CD8-positive, alpha-beta memory T cell (primary cell): Measurements from ENCODE around the gene UBQLN4. TPM values are rescaled to one million over a fixed set of nuclear protein-coding genes. Genes with fewer than 3 reads are reported as not detected.
A peak's percentile ranks its signal among the peaks of the same experiment; 100 is the strongest.

ENCODE experiments used
- CTCF ChIA-PET: fragments of 350-600 bp; sonication (Branson Sonifier 250); formaldehyde crosslinking; loops from one replicate; lab custom pipeline; 2021; ENCODE audit warnings: antibody characterized with exemption; lab: Charles Lee
- POLR2A ChIA-PET: fragments of 350-600 bp; sonication (Branson Sonifier 250); formaldehyde crosslinking; loops from one replicate; lab custom pipeline; 2021; ENCODE audit warnings: antibody characterized with exemption; lab: Charles Lee
- DNase-seq, 5 donors: peaks; one replicate each; pipeline versions ENCODE4 v3.0.0 to v3.0.0-alpha.2; 2020 to 2022; ENCODE audit warnings: mixed read lengths in 1 of 5
- H3K27ac ChIP-seq: one replicate; pipeline ENCODE4 v1.7.0; 2013; ENCODE audit warnings: low read depth, mild to moderate bottlenecking, low read length, moderate library complexity
- H3K27me3 ChIP-seq: 2 replicates; pipeline ENCODE4 v1.7.0; 2013; ENCODE audit warnings: low read length, mild to moderate bottlenecking; ENCODE audit not compliant: insufficient read depth, poor library complexity, severe bottlenecking
- H3K36me3 ChIP-seq: 2 replicates; pipeline ENCODE4 v1.7.0; 2013; ENCODE audit warnings: mild to moderate bottlenecking, low read length, moderate library complexity; ENCODE audit not compliant: insufficient read depth
- H3K4me1 ChIP-seq: 2 replicates; pipeline ENCODE4 v1.7.0; 2013; ENCODE audit warnings: mild to moderate bottlenecking, low read length, moderate library complexity; ENCODE audit not compliant: insufficient read depth
- H3K4me3 ChIP-seq: 2 replicates; pipeline ENCODE4 v1.7.0; 2013; ENCODE audit warnings: mild to moderate bottlenecking, low read length
- H3K9me3 ChIP-seq: 2 replicates; pipeline ENCODE4 v1.7.0; 2013; ENCODE audit warnings: mild to moderate bottlenecking, low read length
- H3K27ac Mint-ChIP-seq, 8 donors: one replicate each; pipeline ENCODE4 v1.8.0; 2020 to 2021; ENCODE audit warnings: mixed read lengths in 8 of 8, mild to moderate bottlenecking in 6 of 8, inconsistent platforms in 3 of 8, moderate library complexity in 3 of 8
- H3K27me3 Mint-ChIP-seq, 2 donors: one replicate each; pipeline ENCODE4 v1.8.0; 2020 to 2021; ENCODE audit warnings: mixed read lengths in 2 of 2, mild to moderate bottlenecking in 1 of 2, moderate library complexity in 1 of 2
- H3K36me3 Mint-ChIP-seq, 3 donors: one replicate each; pipeline ENCODE4 v1.8.0; 2020 to 2021; ENCODE audit warnings: mixed read lengths in 3 of 3, inconsistent platforms in 1 of 3, mild to moderate bottlenecking in 1 of 3
- H3K4me1 Mint-ChIP-seq, 3 donors: one replicate each; pipeline ENCODE4 v1.8.0; 2020 to 2021; ENCODE audit warnings: mixed read lengths in 3 of 3, inconsistent platforms in 1 of 3, mild to moderate bottlenecking in 1 of 3
- H3K4me3 Mint-ChIP-seq, 7 donors: one replicate each; pipeline ENCODE4 v1.8.0; 2020 to 2021; ENCODE audit warnings: mixed read lengths in 7 of 7, mild to moderate bottlenecking in 6 of 7, moderate library complexity in 4 of 7, inconsistent platforms in 2 of 7
- H3K9me3 Mint-ChIP-seq, 5 donors: one replicate each; pipeline ENCODE4 v1.8.0; 2020 to 2022; ENCODE audit warnings: mixed read lengths in 5 of 5, mild to moderate bottlenecking in 3 of 5, moderate library complexity in 2 of 5, inconsistent platforms in 1 of 5
- polyA plus RNA-seq: library from polyadenylated mRNA; unstranded; fragments of 300-500 nt; fragmentation: Illumina TruSeq; gene quantifications from one replicate; pipeline ENCODE4 v1.2.3, GENCODE V29; 2021
- total RNA-seq, 2 experiments: library from RNA; stranded (reverse); gene quantifications; one replicate each; pipeline ENCODE4 v1.2.3, GENCODE V29; 2021

Gene UBQLN4
- total and polyA plus RNA-seq, 3 experiments from 2014 or later, result 15.6 to 61.9 (median 59.4) TPM

- H3K27ac Mint-ChIP-seq, result no peak overlapping the region
- H3K27me3 Mint-ChIP-seq, result peaks cover 10 to 24% of the 10 kb centered on the region in 2 donors
- H3K36me3 Mint-ChIP-seq, result no peaks in the 10 kb centered on the region
- H3K4me3 Mint-ChIP-seq, result no peak overlapping the region
- H3K4me1 Mint-ChIP-seq, result peaks cover 0 to 5% (median 3%) of the 10 kb centered on the region in 3 donors
- no peaks in the 10 kb centered on the region for H3K9me3 Mint-ChIP-seq
- H3K4me3 ChIP-seq, result no peak overlapping the region
- H3K27me3 ChIP-seq, result peaks cover 3% of the 10 kb centered on the region
- no peak overlapping the region for H3K27ac ChIP-seq
- peaks cover 4% of the 10 kb centered on the region for H3K4me1 ChIP-seq
- ChIA-PET CTCF (interaction anchor here (1.5 to 22.4 kb wide), 4 partner anchors 34 to 136 kb away, joined by 5 to 702 read pairs (median 47); partner anchors contain the start of genes LMNA and PMF1), POLR2A (no interaction called here)
- no peak for DNase-seq
- no peaks in the 10 kb centered on the region for H3K9me3 ChIP-seq
- no peaks in the 10 kb centered on the region for H3K36me3 ChIP-seq
Measured at GRCh38 chr1:156089704-156090103, 36.1 kb upstream of the UBQLN4 start.

DNA sequence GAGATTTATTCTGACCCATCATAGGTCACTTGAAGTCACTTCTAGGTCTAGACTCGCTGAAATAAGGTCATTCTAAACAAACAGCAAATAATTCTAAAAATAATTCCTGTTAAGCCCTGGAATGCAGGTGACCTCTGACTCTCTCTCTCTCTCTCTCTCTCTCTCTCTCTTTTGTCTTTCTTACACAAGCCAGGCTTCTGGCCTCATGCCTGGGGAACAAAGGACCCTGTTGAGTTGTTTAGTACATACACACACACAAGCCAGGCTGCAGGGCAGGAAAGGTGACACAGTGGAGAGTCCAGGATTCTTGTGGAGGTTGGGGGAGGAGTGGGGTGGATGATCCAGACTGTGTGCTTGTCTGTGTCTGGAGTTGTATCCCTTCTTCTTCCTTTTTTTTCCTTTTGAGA is 32.7 kb upstream of the UBQLN4 start:
- peaks cover 10% of the 10 kb centered on the region for H3K4me1 ChIP-seq
- Mint-ChIP-seq H3K36me3 (no peaks in the 10 kb centered on the region), H3K27me3 (peaks cover 22 to 40% of the 10 kb centered on the region in 2 donors), H3K4me3 (peak overlapping the region in 2 of 7 donors; percentile 20 to 25), H3K9me3 (no peaks in the 10 kb centered on the region), H3K4me1 (peaks cover 6 to 19% (median 10%) of the 10 kb centered on the region in 3 donors), H3K27ac (no peak overlapping the region)
- POLR2A ChIA-PET, result no interaction called here
- peaks cover 19% of the 10 kb centered on the region for H3K27me3 ChIP-seq
- DNase-seq, result no peak
- H3K9me3 ChIP-seq, result no peaks in the 10 kb centered on the region
- CTCF ChIA-PET, result interaction anchor here (2.2 kb wide), 1 partner anchor 44 kb away, joined by 7 read pairs; no protein-coding TSS in a partner anchor
- no peaks in the 10 kb centered on the region for H3K36me3 ChIP-seq
- H3K27ac ChIP-seq, result no peak overlapping the region
- no peak overlapping the region for H3K4me3 ChIP-seq

DNA sequence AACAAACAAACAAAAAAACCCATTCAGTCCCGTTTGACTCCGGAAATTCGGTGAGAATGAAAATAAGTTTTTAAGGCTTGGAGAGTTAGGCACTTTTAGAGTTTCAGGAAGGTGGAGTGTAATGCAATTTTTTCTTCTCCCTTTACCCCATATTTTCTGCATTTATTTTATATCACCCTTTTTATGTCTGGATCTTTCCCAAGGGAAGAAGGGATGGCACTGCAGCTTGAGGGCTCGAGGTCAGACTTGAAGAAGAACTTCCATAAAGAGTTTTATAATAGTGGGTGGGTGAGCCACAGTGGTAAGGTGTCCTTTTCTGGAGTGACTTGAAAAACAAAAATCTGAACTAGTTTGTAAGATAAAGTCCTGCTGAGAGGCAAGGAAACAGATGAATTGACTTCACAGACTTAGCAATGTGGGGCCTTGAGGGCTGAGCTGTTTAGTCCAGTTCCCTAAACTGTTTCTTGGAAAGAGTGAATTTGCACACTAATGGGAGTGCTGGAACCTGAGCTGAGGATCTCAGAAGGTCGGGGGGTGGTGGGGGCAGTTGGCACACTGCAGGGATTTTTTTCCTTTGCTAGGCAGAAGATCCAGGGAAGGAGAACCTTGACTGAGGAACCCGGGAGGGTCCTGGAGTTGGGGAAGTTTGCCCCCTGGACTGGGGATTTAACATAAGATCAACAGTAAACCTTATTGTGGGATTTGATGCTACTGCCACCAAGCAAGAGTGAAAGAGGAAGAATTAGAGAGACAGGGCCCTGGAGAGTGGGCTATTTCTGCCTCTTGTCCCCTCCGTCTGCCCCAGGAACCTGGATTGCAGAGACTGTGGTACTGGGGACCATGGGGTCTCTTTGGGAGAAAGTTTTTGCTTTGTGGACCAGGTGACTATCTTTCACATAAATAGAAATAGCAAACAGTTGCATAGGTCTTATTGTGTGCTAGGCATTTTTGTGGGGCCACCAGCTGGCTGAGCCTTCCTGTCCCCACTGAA is 30.5 kb upstream of the UBQLN4 start:
- Mint-ChIP-seq H3K27ac (peak overlapping the region in 1 of 8 donors; percentile 24), H3K4me1 (peaks cover 6 to 16% (median 8%) of the 10 kb centered on the region in 3 donors), H3K36me3 (no peaks in the 10 kb centered on the region), H3K9me3 (no peaks in the 10 kb centered on the region), H3K4me3 (peak overlapping the region in 6 of 7 donors; percentile 65 to 82 (median 78)), H3K27me3 (peaks cover 21 to 35% of the 10 kb centered on the region in 2 donors)
- ChIA-PET POLR2A (interaction anchor here (0.6 kb wide), 1 partner anchor 10 kb away, joined by 3 read pairs; no protein-coding TSS in a partner anchor), CTCF (interaction anchor here (0.7 to 2.1 kb wide), 6 partner anchors 8 to 142 kb away, joined by 3 to 10 read pairs (median 5); no protein-coding TSS in a partner anchor)
- Histone ChIP-seq H3K27ac (no peak overlapping the region), H3K36me3 (no peaks in the 10 kb centered on the region), H3K4me1 (peaks cover 6% of the 10 kb centered on the region), H3K27me3 (peaks cover 19% of the 10 kb centered on the region), H3K9me3 (no peaks in the 10 kb centered on the region), H3K4me3 (no peak overlapping the region)
- no peak for DNase-seq

DNA sequence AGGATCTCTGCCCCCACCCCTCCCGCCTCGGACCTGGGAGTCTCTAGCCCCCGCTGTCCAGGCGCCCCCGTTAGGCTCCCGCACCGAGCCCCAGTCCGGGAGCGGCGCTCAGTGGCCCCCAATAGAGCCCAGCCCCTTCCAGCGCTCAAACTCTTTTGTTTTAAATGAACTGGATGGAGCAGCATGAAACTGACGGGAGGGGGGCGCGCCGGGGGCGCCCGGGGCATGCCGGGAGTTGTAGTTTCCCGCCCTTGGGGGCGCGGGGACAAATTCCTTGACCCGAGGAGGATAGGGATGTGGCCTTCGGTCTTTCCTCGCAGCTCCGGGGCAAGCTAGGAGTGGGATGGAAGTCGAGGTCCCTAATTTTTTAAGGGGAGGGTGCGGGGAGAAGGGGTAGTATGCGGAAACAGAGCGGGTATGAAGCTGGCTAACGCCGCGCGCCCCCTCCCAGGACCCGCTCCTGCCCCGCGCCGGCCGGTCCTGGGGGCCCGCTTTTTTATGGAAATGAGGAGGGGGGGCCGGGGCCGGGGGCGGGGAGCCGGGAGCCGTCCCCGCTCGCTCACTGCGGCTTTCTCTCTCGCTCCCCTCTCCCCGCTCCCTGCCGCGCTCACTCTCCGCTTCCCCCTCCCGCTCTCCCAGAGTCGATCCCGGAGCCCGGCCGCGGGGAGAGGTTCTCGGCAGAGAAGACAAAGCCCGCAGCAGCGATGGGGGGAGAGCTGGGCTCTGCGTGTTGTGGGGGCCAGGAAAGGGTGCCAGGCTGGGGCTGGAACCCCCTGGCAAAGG is 28.9 kb upstream of the UBQLN4 start, which contains the start of gene MEX3A:
TSS of gene MEX3A (minus strand) at position 157 of the 783 bp plus-strand sequence. CDS start 467 bp downstream, outside the sequence.
- CTCF ChIA-PET, result interaction anchor here (0.6 to 2.1 kb wide), 6 partner anchors 9 to 143 kb away, joined by 3 to 10 read pairs (median 5); no protein-coding TSS in a partner anchor
- Mint-ChIP-seq H3K9me3 (no peaks in the 10 kb centered on the region), H3K27ac (peak within 1 kb of the TSS in 5 of 8 donors; percentile 29 to 86 (median 82)), H3K4me3 (peak within 1 kb of the TSS; percentile 78 to 95 (median 85)), H3K36me3 (no peaks in the 10 kb centered on the region), H3K27me3 (peaks cover 19 to 40% of the 10 kb centered on the region in 2 donors), H3K4me1 (peaks cover 6 to 16% (median 8%) of the 10 kb centered on the region in 3 donors)
- Histone ChIP-seq H3K4me3 (peak within 1 kb of the TSS; percentile 75), H3K9me3 (no peaks in the 10 kb centered on the region), H3K27me3 (peaks cover 19% of the 10 kb centered on the region), H3K27ac (peak within 1 kb of the TSS; percentile 24), H3K36me3 (no peaks in the 10 kb centered on the region), H3K4me1 (peaks cover 6% of the 10 kb centered on the region)
- POLR2A ChIA-PET, result interaction anchor here (0.8 kb wide), 1 partner anchor 131 kb away, joined by 3 read pairs; the partner anchor contains the start of gene PMF1
- DNase-seq, result peak; percentile 46 to 73 (median 56)

DNA sequence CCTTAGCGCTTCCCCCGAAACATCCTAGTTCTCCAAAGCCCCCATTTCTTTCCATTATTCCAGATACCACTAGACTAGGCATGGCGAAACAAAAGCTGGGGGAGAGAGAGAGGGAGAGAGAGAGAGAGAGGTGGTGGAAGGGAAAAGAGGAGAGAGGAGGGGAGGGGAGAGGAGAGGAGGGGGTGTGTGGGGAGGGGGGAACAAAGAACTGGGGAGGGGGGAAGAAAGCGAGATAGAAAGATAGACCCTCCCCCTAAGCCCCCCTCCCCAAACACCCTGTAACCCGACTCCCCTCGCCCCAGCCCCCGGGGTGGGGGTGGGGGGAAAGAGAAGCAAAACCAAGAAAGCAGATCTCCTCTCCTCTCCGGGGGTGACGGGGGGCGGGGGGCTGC is 28.3 kb upstream of the UBQLN4 start:
- peak overlapping the region; percentile 75 for H3K4me3 ChIP-seq
- no peaks in the 10 kb centered on the region for H3K9me3 ChIP-seq
- peaks cover 6 to 16% (median 8%) of the 10 kb centered on the region in 3 donors for H3K4me1 Mint-ChIP-seq
- H3K27ac Mint-ChIP-seq, result peak overlapping the region in 2 of 8 donors; percentile 38 to 86
- DNase-seq, result no peak
- H3K4me1 ChIP-seq, result peaks cover 6% of the 10 kb centered on the region
- no peaks in the 10 kb centered on the region for H3K36me3 ChIP-seq
- CTCF ChIA-PET, result interaction anchor here (2.0 to 2.1 kb wide), 2 partner anchors 10 to 15 kb away, joined by 5 to 10 read pairs; no protein-coding TSS in a partner anchor
- peak overlapping the region; percentile 69 to 95 (median 84) for H3K4me3 Mint-ChIP-seq
- H3K27ac ChIP-seq, result no peak overlapping the region
- H3K27me3 Mint-ChIP-seq, result peaks cover 13 to 40% of the 10 kb centered on the region in 2 donors
- no peaks in the 10 kb centered on the region for H3K9me3 Mint-ChIP-seq
- POLR2A ChIA-PET, result no interaction called here
- no peaks in the 10 kb centered on the region for H3K36me3 Mint-ChIP-seq
- peaks cover 19% of the 10 kb centered on the region for H3K27me3 ChIP-seq

- peak overlapping the region; percentile 69 to 95 (median 80) for H3K4me3 Mint-ChIP-seq
- POLR2A ChIA-PET, result no interaction called here
- H3K36me3 Mint-ChIP-seq, result no peaks in the 10 kb centered on the region
- Histone ChIP-seq H3K36me3 (no peaks in the 10 kb centered on the region), H3K27ac (no peak overlapping the region), H3K4me1 (peaks cover 6% of the 10 kb centered on the region), H3K27me3 (peaks cover 19% of the 10 kb centered on the region), H3K9me3 (no peaks in the 10 kb centered on the region), H3K4me3 (peak overlapping the region; percentile 75)
- no peaks in the 10 kb centered on the region for H3K9me3 Mint-ChIP-seq
- CTCF ChIA-PET, result no interaction called here
- peaks cover 6 to 16% (median 8%) of the 10 kb centered on the region in 3 donors for H3K4me1 Mint-ChIP-seq
- peak overlapping the region in 2 of 8 donors; percentile 38 to 86 for H3K27ac Mint-ChIP-seq
- no peak for DNase-seq
- peaks cover 12 to 39% of the 10 kb centered on the region in 2 donors for H3K27me3 Mint-ChIP-seq
Measured at GRCh38 chr1:156081180-156081916, 27.8 kb upstream of the UBQLN4 start.

GRCh38 chr1:156080863-156081179 is 27.2 kb upstream of the UBQLN4 start:
- Mint-ChIP-seq H3K4me1 (peaks cover 6 to 16% (median 8%) of the 10 kb centered on the region in 3 donors), H3K27me3 (peaks cover 12 to 34% of the 10 kb centered on the region in 2 donors), H3K4me3 (peak overlapping the region; percentile 3 to 70 (median 54)), H3K36me3 (no peaks in the 10 kb centered on the region), H3K27ac (no peak overlapping the region), H3K9me3 (no peaks in the 10 kb centered on the region)
- POLR2A ChIA-PET, result no interaction called here
- Histone ChIP-seq H3K36me3 (no peaks in the 10 kb centered on the region), H3K4me3 (no peak overlapping the region), H3K27ac (no peak overlapping the region), H3K27me3 (peaks cover 19% of the 10 kb centered on the region), H3K9me3 (no peaks in the 10 kb centered on the region), H3K4me1 (peaks cover 6% of the 10 kb centered on the region)
- CTCF ChIA-PET, result no interaction called here
- DNase-seq, result no peak
